ENCODE measurements around the gene LDHB.
"Not testable (repeated sequence)": the region's sequence is repeated elsewhere in the genome, so short reads cannot be mapped to it uniquely, and the experiment has no call there.

LDHB gene

GRCh38 chr12:21662122-21662792, 4.6 kb upstream of the LDHB start:
- no peak overlapping the region for H3K4me3 ChIP-seq (ENCODE audit: low read depth, low read length)

- not testable (repeated sequence) for H3K4me3 ChIP-seq (ENCODE audit: low read depth, low read length)
These were observed 3.9 kb upstream of the LDHB start for GRCh38 chr12:21661396-21662093.

GRCh38 chr12:21659383-21659782, 1.7 kb upstream of the LDHB start:
- no peak overlapping the region for H3K4me3 ChIP-seq (ENCODE audit: low read depth, low read length)

- peak overlapping the region; percentile 99 for H3K4me3 ChIP-seq (ENCODE audit: low read depth, low read length)
These were observed 727 bp downstream of the LDHB start for GRCh38 chr12:21656905-21657325.

GRCh38 chr12:21655591-21655990, 2.1 kb downstream of the LDHB start:
- H3K4me3 ChIP-seq (ENCODE audit: low read depth, low read length): peak overlapping the region; percentile 99

- no peak overlapping the region for H3K4me3 ChIP-seq (ENCODE audit: low read depth, low read length)
These were observed 5.8 kb downstream of the LDHB start for GRCh38 chr12:21651821-21652220.

- H3K4me3 ChIP-seq (ENCODE audit: low read depth, low read length): no peak overlapping the region
These were observed 6.6 kb downstream of the LDHB start for GRCh38 chr12:21650997-21651396.

GRCh38 chr12:21649034-21649433, 8.6 kb downstream of the LDHB start:
- H3K4me3 ChIP-seq (ENCODE audit: low read depth, low read length): no peak overlapping the region

- no peak overlapping the region for H3K4me3 ChIP-seq (ENCODE audit: low read depth, low read length)
These were observed 9.3 kb downstream of the LDHB start for GRCh38 chr12:21648378-21648777.

- no peak overlapping the region for H3K4me3 ChIP-seq (ENCODE audit: low read depth, low read length)
These were observed 10.5 kb downstream of the LDHB start for GRCh38 chr12:21647179-21647578.

GRCh38 chr12:21645041-21645500, 12.6 kb downstream of the LDHB start:
- H3K4me3 ChIP-seq (ENCODE audit: low read depth, low read length): not testable (repeated sequence)

GRCh38 chr12:21644516-21644915, 13.1 kb downstream of the LDHB start:
- no peak overlapping the region for H3K4me3 ChIP-seq (ENCODE audit: low read depth, low read length)

- no peak overlapping the region for H3K4me3 ChIP-seq (ENCODE audit: low read depth, low read length)
These were observed 13.9 kb downstream of the LDHB start for GRCh38 chr12:21643758-21644157.

- no peak overlapping the region for H3K4me3 ChIP-seq (ENCODE audit: low read depth, low read length)
These were observed 14.8 kb downstream of the LDHB start for GRCh38 chr12:21642707-21643389.

GRCh38 chr12:21638054-21638891, 19.4 kb downstream of the LDHB start:
- H3K4me3 ChIP-seq (ENCODE audit: low read depth, low read length): no peak overlapping the region

- H3K4me3 ChIP-seq (ENCODE audit: low read depth, low read length): no peak overlapping the region
These were observed 23.4 kb downstream of the LDHB start for GRCh38 chr12:21634245-21634644.

- H3K4me3 ChIP-seq (ENCODE audit: low read depth, low read length): no peak overlapping the region
These were observed 26.3 kb downstream of the LDHB start for GRCh38 chr12:21631367-21631766.

- no peak overlapping the region for H3K4me3 ChIP-seq (ENCODE audit: low read depth, low read length)
These were observed 29.7 kb downstream of the LDHB start for GRCh38 chr12:21627924-21628323.

- no peak overlapping the region for H3K4me3 ChIP-seq (ENCODE audit: low read depth, low read length)
These were observed 39.1 kb downstream of the LDHB start for GRCh38 chr12:21618566-21618965.

- H3K4me3 ChIP-seq (ENCODE audit: low read depth, low read length): no peak overlapping the region
These were observed 40.6 kb downstream of the LDHB start for GRCh38 chr12:21617030-21617429.

GRCh38 chr12:21615431-21615830, 42.2 kb downstream of the LDHB start:
- no peak overlapping the region for H3K4me3 ChIP-seq (ENCODE audit: low read depth, low read length)
